Measurements from ENCODE around the gene EPS15.

The EPS15 gene

GRCh38 chr1:51378871-51379270 is 140.2 kb downstream of the EPS15 start:
- no peak for DNase-seq (ENCODE audit: low spot score)
- no peak for TF ChIP-seq CTCF (IDR thresholded peaks at IDR 0.05; ENCODE audit: extremely low read depth, missing control alignments)

GRCh38 chr1:51373898-51374297 is 145.2 kb downstream of the EPS15 start:
- TF ChIP-seq CTCF (IDR thresholded peaks at IDR 0.05; ENCODE audit: extremely low read depth, missing control alignments): no peak

GRCh38 chr1:51372561-51372960 is 146.5 kb downstream of the EPS15 start:
- TF ChIP-seq CTCF (IDR thresholded peaks at IDR 0.05; ENCODE audit: extremely low read depth, missing control alignments): no peak
- DNase-seq (ENCODE audit: low spot score): no peak

More at GRCh38 chr1:51373898-51374297, 145.2 kb downstream of the EPS15 start:
- DNase-seq (ENCODE audit: low spot score): no peak

- no peak for TF ChIP-seq CTCF (IDR thresholded peaks at IDR 0.05; ENCODE audit: extremely low read depth, missing control alignments)
- no peak for DNase-seq (ENCODE audit: low spot score)
These were observed 149.9 kb downstream of the EPS15 start for GRCh38 chr1:51369171-51369570.

GRCh38 chr1:51365774-51366173 is 153.3 kb downstream of the EPS15 start:
- DNase-seq (ENCODE audit: low spot score): no peak
- TF ChIP-seq CTCF (IDR thresholded peaks at IDR 0.05; ENCODE audit: extremely low read depth, missing control alignments): no peak

GRCh38 chr1:51359879-51360278 is 159.2 kb downstream of the EPS15 start:
- no peak for TF ChIP-seq CTCF (IDR thresholded peaks at IDR 0.05; ENCODE audit: extremely low read depth, missing control alignments)
- DNase-seq (ENCODE audit: low spot score): no peak

- DNase-seq (ENCODE audit: low spot score): no peak
- TF ChIP-seq CTCF (IDR thresholded peaks at IDR 0.05; ENCODE audit: extremely low read depth, missing control alignments): no peak
These were observed 163.7 kb downstream of the EPS15 start for GRCh38 chr1:51355382-51355781.

All from GM20000 (cell line).